ENCODE results near the gene PDE1C.

DNA sequence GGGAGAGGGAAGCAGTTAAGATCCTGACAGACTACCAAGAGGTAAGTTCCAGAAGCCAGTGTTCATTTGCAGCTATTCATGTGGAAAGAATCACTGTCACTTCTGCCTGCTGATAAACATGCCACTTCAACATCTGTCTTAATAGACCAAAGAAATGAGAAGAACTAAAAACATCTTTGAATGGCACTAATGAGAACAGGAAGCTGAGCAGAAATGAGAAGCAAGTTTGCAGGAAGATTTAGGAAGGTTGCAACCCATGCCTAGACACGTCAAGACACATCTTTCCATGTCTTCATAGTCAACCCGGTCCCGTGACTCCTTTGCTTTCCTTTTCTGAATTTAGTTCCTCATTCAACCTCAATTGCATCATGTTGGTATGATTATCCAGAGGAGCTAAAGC, 180.0 kb downstream of the PDE1C start:
- TF ChIP-seq POLR2AphosphoS5 (IDR thresholded peaks at IDR 0.05) (no peak), EP300 (IDR thresholded peaks at IDR 0.05) (no peak), POLR2A (IDR thresholded peaks at IDR 0.05) (no peak)
- TF ChIP-seq, protein P1, sequence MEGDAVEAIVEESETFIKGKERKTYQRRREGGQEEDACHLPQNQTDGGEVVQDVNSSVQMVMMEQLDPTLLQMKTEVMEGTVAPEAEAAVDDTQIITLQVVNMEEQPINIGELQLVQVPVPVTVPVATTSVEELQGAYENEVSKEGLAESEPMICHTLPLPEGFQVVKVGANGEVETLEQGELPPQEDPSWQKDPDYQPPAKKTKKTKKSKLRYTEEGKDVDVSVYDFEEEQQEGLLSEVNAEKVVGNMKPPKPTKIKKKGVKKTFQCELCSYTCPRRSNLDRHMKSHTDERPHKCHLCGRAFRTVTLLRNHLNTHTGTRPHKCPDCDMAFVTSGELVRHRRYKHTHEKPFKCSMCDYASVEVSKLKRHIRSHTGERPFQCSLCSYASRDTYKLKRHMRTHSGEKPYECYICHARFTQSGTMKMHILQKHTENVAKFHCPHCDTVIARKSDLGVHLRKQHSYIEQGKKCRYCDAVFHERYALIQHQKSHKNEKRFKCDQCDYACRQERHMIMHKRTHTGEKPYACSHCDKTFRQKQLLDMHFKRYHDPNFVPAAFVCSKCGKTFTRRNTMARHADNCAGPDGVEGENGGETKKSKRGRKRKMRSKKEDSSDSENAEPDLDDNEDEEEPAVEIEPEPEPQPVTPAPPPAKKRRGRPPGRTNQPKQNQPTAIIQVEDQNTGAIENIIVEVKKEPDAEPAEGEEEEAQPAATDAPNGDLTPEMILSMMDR (IDR thresholded peaks at IDR 0.05): no peak

Data from stomach (tissue), 4 donors.